GM12873 (cell line): Measurements from ENCODE around the gene ATG12.

Experiments
- CTCF ChIP-seq: IDR thresholded peaks from 2 replicates; pipeline ENCODE4 v1.5.1; 2012; ENCODE audit warnings: low read depth, mild to moderate bottlenecking, moderate library complexity, low read length, control low read depth; ENCODE audit not compliant: insufficient read depth; ENCODE audit errors: missing control alignments

Gene ATG12

GRCh38 chr5:115838885-115839518, 2.4 kb downstream of the ATG12 start:
- TF ChIP-seq CTCF, result peak; percentile 59

- TF ChIP-seq CTCF, result no peak
Measured at GRCh38 chr5:115835481-115835880, 5.9 kb downstream of the ATG12 start.

GRCh38 chr5:115831163-115831768, 10.1 kb downstream of the ATG12 start:
- TF ChIP-seq CTCF, result peak; percentile 69

GRCh38 chr5:115829913-115830312, 11.5 kb downstream of the ATG12 start:
- TF ChIP-seq CTCF, result no peak

- TF ChIP-seq CTCF, result no peak
Measured at GRCh38 chr5:115825948-115826347, 15.4 kb downstream of the ATG12 start.

GRCh38 chr5:115820846-115821245, 20.5 kb downstream of the ATG12 start:
- TF ChIP-seq CTCF, result no peak

GRCh38 chr5:115818821-115819220, 22.5 kb downstream of the ATG12 start:
- no peak for TF ChIP-seq CTCF
